GM12865 (cell line): ENCODE data around the gene NDUFC1.
"Not testable (repeated sequence)": the region's sequence is repeated elsewhere in the genome, so short reads cannot be mapped to it uniquely, and the experiment has no call there.

Experiments used
- DNase-seq: peaks from one replicate; pipeline ENCODE4 v3.0.0; 2010; ENCODE audit warnings: low read depth
- H3K4me3 ChIP-seq: 2 replicates; pipeline ENCODE4 v1.5.1; 2011; ENCODE audit warnings: mild to moderate bottlenecking, low read depth, low read length, control low read depth
- CTCF ChIP-seq: IDR thresholded peaks from 2 replicates; pipeline ENCODE4 v1.5.1; 2011; ENCODE audit warnings: low read length, control low read depth, low read depth, inconsistent platforms; ENCODE audit not compliant: insufficient read depth; ENCODE audit errors: missing control alignments

Gene NDUFC1

DNA sequence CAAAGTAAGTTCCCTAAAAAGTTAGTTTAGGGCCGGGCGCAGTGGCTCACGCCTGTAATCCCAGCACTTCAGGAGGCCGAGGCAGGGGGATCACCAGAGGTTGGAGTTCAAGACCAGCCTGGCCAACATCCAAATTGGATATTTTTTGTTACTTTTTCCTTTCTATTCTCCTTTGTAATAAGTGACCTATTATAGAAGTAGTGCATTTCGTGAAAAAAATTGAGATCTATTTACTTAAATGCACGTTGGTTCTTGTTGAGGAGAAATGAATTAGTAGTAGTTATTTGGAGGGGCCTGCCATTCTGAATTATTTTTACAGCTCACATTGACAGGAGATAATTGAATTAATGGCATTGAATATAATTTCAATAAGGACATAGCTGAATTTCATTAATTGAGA, 22.3 kb upstream of the NDUFC1 start:
- no peak for TF ChIP-seq CTCF
- no peak for DNase-seq

DNA sequence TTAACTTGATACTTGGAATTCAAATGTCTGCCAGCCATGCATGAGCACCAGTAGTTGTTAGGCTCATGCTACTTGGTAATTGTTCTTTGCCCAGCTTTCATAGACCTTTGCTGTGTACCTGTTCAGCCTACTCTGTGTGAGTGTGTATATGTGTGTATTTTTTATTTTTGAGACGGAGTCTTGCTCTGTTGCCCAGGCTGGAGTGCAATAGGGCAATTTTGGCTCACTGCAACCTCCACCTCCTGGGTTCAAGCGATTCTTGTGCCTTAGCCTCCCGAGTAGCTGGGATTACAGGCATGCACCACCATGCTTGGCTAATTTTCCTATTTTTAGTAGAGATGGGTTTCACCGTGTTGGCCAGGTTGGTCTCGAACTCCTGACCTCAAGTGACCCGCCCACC, 20.3 kb upstream of the NDUFC1 start:
- H3K4me3 ChIP-seq, DNase-seq: not testable (repeated sequence)

More for the DNA sequence above, 22.3 kb upstream of the NDUFC1 start:
- no peak overlapping the region for H3K4me3 ChIP-seq

DNA sequence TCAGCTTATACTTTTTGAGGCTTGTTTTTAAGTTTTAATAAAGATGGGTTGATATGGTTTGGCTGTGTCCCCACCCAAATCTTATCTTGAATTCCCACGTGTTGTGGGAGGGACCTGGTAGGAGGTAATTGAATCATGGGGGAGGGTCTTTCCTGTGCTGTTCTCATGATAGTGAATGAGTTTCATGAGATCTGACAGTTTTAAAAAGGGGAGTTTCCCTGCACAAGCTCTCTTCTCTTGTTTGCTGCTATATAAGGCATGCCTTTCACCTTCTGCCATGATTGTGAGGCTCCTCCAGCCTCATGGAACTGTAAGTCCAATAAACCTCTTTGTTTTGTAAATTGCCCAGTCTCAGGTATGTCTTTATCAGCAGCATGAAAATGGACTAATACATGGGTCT, 19.8 kb upstream of the NDUFC1 start:
- H3K4me3 ChIP-seq, DNase-seq: not testable (repeated sequence)

DNA sequence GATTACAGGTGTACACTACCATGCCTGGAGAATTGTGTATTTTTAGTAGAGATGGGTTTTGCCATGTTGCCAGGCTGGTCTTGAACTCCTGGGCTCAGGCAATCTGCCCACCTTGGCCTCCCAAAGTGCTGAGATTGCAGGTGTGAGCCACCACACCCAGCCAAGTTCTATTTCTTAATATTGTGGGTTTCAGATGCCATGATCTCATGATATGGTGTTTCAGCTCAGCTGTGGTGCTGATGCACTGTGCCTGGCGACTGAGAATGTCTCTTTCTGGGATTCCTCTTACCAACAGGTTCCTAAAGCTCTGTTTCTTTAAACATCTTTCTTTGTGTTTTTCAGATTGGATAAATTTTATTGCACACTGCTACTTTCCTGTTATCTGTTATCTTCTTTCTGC, 17.3 kb upstream of the NDUFC1 start:
- no peak for DNase-seq
- no peak overlapping the region for H3K4me3 ChIP-seq
- TF ChIP-seq CTCF = no peak

DNA sequence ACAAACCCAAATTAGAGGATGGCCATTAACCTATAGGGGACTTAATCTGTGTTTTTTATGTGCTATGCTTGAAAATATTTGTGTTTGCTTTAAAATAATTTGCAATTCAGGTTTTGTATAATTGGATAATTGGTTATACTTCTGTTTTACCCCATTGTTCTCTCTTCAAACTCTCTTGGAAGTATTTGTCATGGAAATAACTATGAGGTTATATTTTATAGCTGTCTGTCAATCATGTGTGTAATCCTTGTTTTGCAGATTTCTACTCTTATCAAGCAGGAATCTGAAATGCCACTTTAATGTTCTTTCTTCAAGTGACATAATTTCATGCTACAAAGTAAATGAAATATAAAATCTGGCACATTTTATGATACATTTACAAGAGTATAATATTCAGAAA, 15.4 kb upstream of the NDUFC1 start:
- no peak for DNase-seq
- no peak overlapping the region for H3K4me3 ChIP-seq
- TF ChIP-seq CTCF = no peak

GRCh38 chr4:139316733-139317132, 14.5 kb upstream of the NDUFC1 start:
- no peak for DNase-seq
- no peak overlapping the region for H3K4me3 ChIP-seq
- no peak for TF ChIP-seq CTCF

DNA sequence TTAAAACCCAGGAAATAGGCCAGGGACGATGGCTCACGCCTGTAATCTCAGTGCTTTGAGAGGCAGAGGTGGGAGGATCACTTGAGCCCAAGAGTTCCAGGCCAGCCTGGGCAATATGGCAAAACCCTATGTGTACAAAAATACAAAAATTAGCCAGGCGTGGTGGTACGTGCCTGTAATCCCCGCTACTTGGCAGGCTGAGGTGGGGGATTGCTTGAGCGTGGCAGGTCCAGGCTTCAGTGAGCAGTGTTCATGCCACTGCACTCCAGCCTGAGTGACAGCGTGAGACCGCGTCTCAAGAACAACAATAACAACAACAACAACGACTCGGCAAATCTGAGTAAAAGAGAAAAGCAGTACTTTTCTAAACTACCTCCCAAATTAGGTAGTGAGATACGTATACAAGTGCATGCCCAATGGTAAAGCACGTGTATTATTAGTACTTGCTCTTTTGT, 13.0 kb upstream of the NDUFC1 start:
- DNase-seq = peak; percentile 65
- TF ChIP-seq CTCF = no peak
- peak overlapping the region; percentile 54 for H3K4me3 ChIP-seq

GRCh38 chr4:139314047-139314800, 11.9 kb upstream of the NDUFC1 start:
- no peak for DNase-seq
- no peak overlapping the region for H3K4me3 ChIP-seq
- no peak for TF ChIP-seq CTCF

DNA sequence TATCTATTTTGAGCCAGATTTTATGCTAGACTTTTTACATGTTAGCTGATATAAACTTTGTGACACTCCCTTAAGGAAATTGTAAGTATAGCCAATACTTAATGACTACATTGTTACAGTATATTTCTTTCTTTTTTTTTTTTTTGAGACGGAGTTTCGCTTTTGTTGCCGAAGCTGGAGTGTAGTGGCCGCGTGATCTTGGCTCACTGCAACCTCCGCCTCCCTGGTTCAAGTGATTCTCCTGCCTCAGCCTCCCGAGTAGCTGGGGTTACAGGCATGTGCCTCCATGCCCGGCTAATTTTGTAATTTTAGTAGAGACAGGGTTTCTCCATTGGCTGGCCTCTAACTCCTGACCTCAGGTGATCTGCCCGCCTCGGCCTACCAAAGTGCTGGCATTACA, 11.1 kb upstream of the NDUFC1 start:
- not testable (repeated sequence) for H3K4me3 ChIP-seq, DNase-seq
